HepG2 (cell line): Measurements from ENCODE around the gene CDC27. TPM values are rescaled to one million over a fixed set of nuclear protein-coding genes. Genes with fewer than 3 reads are reported as not detected.

ENCODE experiments used
- BRCA1 ChIP-seq: sonication (generic); formaldehyde crosslinking; IDR thresholded peaks from 2 replicates; pipeline ENCODE4 v1.4.0; 2020; ENCODE audit warnings: missing genetic modification reagents
- CBX5 ChIP-seq: sonication (generic); formaldehyde crosslinking; IDR thresholded peaks from 2 replicates; pipeline ENCODE4 v1.4.0; 2020; ENCODE audit warnings: missing genetic modification reagents, borderline replicate concordance
- FOXK2 ChIP-seq: fragments of 450-650 bp; IDR thresholded peaks from 2 replicates; pipeline ENCODE4 v1.6.1; 2016
- NR2F2 ChIP-seq: IDR thresholded peaks from 2 replicates; pipeline ENCODE4 v1.6.1; 2012; ENCODE audit warnings: low read depth, inconsistent platforms, borderline replicate concordance
- SALL2 ChIP-seq: sonication (generic); formaldehyde crosslinking; IDR thresholded peaks from 2 replicates; pipeline ENCODE4 v1.8.1; 2023; ENCODE audit warnings: mild to moderate bottlenecking, missing genetic modification reagents, inconsistent platforms
- SMAD3 ChIP-seq: sonication (generic); formaldehyde crosslinking; IDR thresholded peaks from 2 replicates; pipeline ENCODE4 v1.4.0; 2020; ENCODE audit warnings: missing genetic modification reagents
- STAT6 ChIP-seq: sonication (generic); formaldehyde crosslinking; IDR thresholded peaks from 2 replicates; pipeline ENCODE4 v1.4.0; 2020; ENCODE audit warnings: missing genetic modification reagents, mild to moderate bottlenecking, borderline replicate concordance
- TGIF2 ChIP-seq: IDR thresholded peaks from 2 replicates; pipeline ENCODE4 v1.6.1; 2016; ENCODE audit warnings: control low read depth, missing compliant biosample characterization
- ZBTB21 ChIP-seq: sonication (generic); formaldehyde crosslinking; IDR thresholded peaks from 2 replicates; pipeline ENCODE4 v1.4.0; 2020; ENCODE audit warnings: missing genetic modification reagents
- ZBTB4 ChIP-seq: sonication (generic); formaldehyde crosslinking; IDR thresholded peaks from 2 replicates; pipeline ENCODE4 v1.4.0; 2020; ENCODE audit warnings: missing genetic modification reagents, mild to moderate bottlenecking, borderline replicate concordance
- ZNF484 ChIP-seq: sonication (generic); formaldehyde crosslinking; IDR thresholded peaks from 2 replicates; pipeline ENCODE4 v1.5.1; 2020; ENCODE audit warnings: mild to moderate bottlenecking, low read depth, missing genetic modification reagents, borderline replicate concordance
- polyA plus RNA-seq, 8 experiments: library from polyadenylated mRNA; depleted of rRNA in 3 of 8; stranded (reverse) in 7 of 8; unstranded in 1 of 8; fragments of >200 nt; fragmentation: Illumina TruSeq in 4 of 8; extraction: Trizol in 4 of 8; gene quantifications; 2 replicates each; pipeline versions ENCODE4 v1.2.1 to v1.2.3, GENCODE V29; 2011 to 2016; ENCODE audit warnings: low read depth in 4 of 8, missing spikeins in 1 of 8, mixed read lengths in 1 of 8; ENCODE audit not compliant: insufficient read depth in 1 of 8
- total RNA-seq, 5 experiments: library from RNA; depleted of rRNA; stranded (reverse); fragments of >200 nt; fragmentation: Illumina TruSeq; extraction: Trizol; gene quantifications; 2 replicates each; pipeline ENCODE4 v1.2.3, GENCODE V29; 2016; ENCODE audit warnings: low read depth in 1 of 5

CDC27 gene
- total and polyA plus RNA-seq, 2 of the 13 experiments (the other 11 are each of a cell fraction or from before 2014, with no cell fraction given) = 80.7 to 102 TPM

GRCh38 chr17:47164263-47164662 lies 24.8 kb downstream of the CDC27 start (continued):
- TF ChIP-seq STAT6 (CRISPR knock-in tag) (no peak), FOXK2 (no peak), TGIF2 (CRISPR knock-in tag) (no peak), CBX5 (CRISPR knock-in tag) (no peak), ZNF484 (no peak), ZBTB4 (CRISPR knock-in tag) (no peak), SALL2 (CRISPR knock-in tag) (no peak), SMAD3 (no peak), BRCA1 (CRISPR knock-in tag) (no peak), NR2F2 (no peak), ZBTB21 (no peak)
- TF ChIP-seq, all 625 proteins: peak for 0
